Spleen (tissue), 11 donors: Measurements from ENCODE around the gene SLC22A15. TPM values are rescaled to one million over a fixed set of nuclear protein-coding genes. Genes with fewer than 3 reads are reported as not detected.

Experiments used
- DNase-seq: peaks from one replicate; pipeline ENCODE4 v3.0.0-alpha.2; 2020
- H3K27ac ChIP-seq, 8 donors: fragments of 200-600 bp; sonication (generic) in 7 of 8; 1 replicate in 4 of 8; 2 replicates in 4 of 8; pipeline versions ENCODE4 v1.5.0 to v1.8.0; 2016 to 2021; ENCODE audit warnings: inconsistent platforms in 4 of 8, mild to moderate bottlenecking in 4 of 8, moderate library complexity in 1 of 8
- H3K27me3 ChIP-seq, 7 donors: fragments of 200-600 bp; sonication (generic) in 6 of 7; replicated peaks in 1 of 7; 1 replicate in 4 of 7; 2 replicates in 3 of 7; pipeline versions ENCODE4 v1.5.0 to v1.8.0; 2016 to 2021; ENCODE audit warnings: inconsistent platforms in 3 of 7, mild to moderate bottlenecking in 1 of 7
- H3K36me3 ChIP-seq, 6 donors: fragments of 200-600 bp; sonication (generic) in 5 of 6; 1 replicate in 4 of 6; 2 replicates in 2 of 6; pipeline versions ENCODE4 v1.5.0 to v1.8.0; 2016 to 2021; ENCODE audit warnings: inconsistent platforms in 2 of 6
- H3K4me1 ChIP-seq, 6 donors: fragments of 200-600 bp; sonication (generic) in 5 of 6; 1 replicate in 3 of 6; 2 replicates in 3 of 6; pipeline versions ENCODE4 v1.5.0 to v1.8.0; 2016 to 2021; ENCODE audit warnings: inconsistent platforms in 3 of 6
- H3K4me3 ChIP-seq, 8 donors: fragments of 200-600 bp; sonication (generic) in 7 of 8; 1 replicate in 4 of 8; 2 replicates in 4 of 8; pipeline versions ENCODE4 v1.5.0 to v1.8.0; 2016 to 2021; ENCODE audit warnings: inconsistent platforms in 4 of 8, mild to moderate bottlenecking in 4 of 8, moderate library complexity in 2 of 8
- H3K9me3 ChIP-seq, 8 donors: fragments of 200-600 bp; sonication (generic) in 7 of 8; 1 replicate in 4 of 8; 2 replicates in 4 of 8; pipeline versions ENCODE4 v1.5.0 to v1.8.0; 2016 to 2021; ENCODE audit warnings: inconsistent platforms in 4 of 8
- POLR2A ChIP-seq, 3 donors: fragments of 450-650 bp; IDR thresholded peaks; one replicate each; pipeline ENCODE4 v1.5.1; 2017; ENCODE audit warnings: antibody characterized with exemption in 3 of 3, mild to moderate bottlenecking in 1 of 3
- POLR2AphosphoS5 ChIP-seq, 3 donors: sonication (generic); formaldehyde crosslinking; IDR thresholded peaks; one replicate each; pipeline ENCODE4 v1.5.1; 2017; ENCODE audit warnings: antibody characterized with exemption in 3 of 3
- WGBS, 5 donors: extraction: QIAGEN DNeasy Blood & Tissue Kit in 3 of 5; methylation state at CpG; one replicate each; pipeline versions ENCODE4 v1.1.5 to v1.1.7; 2013 to 2018; 5-methylcytosine and 5-hydroxymethylcytosine counted together
- intact Hi-C: fragments of 100-400 bp; cut with DNase I; formaldehyde crosslinking; loops from one replicate; pipeline ENCODE4 v1.15.0; 2023; ENCODE audit warnings: low total_unique reads
- polyA plus RNA-seq, 3 donors: library from polyadenylated mRNA; stranded (reverse); fragments of 200-250 nt; gene quantifications; one replicate each; pipeline ENCODE4 v1.2.1, GENCODE V29; 2013
- total RNA-seq, 7 donors: library from RNA; depleted of rRNA in 3 of 7; stranded (reverse); fragments of >200 nt in 3 of 7; fragmentation: NEBNext Ultra II Directional in 4 of 7; extraction: Animal tissue kit (Norgen Biotek cat#: 25700) in 4 of 7; gene quantifications; one replicate each; pipeline versions ENCODE4 v1.1.0 to v1.2.1, GENCODE V29; 2016 to 2021
- TF ChIP-seq, protein P1 (sequence below), 11 experiments: fragments of 200-600 bp in 7 of 11; fragments of 450-650 bp in 4 of 11; sonication (generic) in 4 of 11; IDR thresholded peaks in 8 of 11; conservative IDR thresholded peaks in 3 of 11; 1 replicate in 7 of 11; 2 replicates in 4 of 11; pipeline versions ENCODE4 v1.4.0 to v1.8.0; 2016 to 2021; ENCODE audit warnings: antibody characterized with exemption in 11 of 11, inconsistent platforms in 4 of 11, mild to moderate bottlenecking in 1 of 11
- donor health status: healthy with polysubstance abuse.
- donor health status: DM: no; HTN: no; CAD: no; lungs with moderate emphysema.
- donor health status: DM: no; HTN: no; CAD: no.
- donor health status: Bipolar disorder and iron deficiency.
- donor health status: healthy.
- donor health status: DM: no; HTN: no; CAD: no.
- donor health status: DM: yes; HTN: yes; CAD: no.

The SLC22A15 gene
- total and polyA plus RNA-seq, 10 donors, result 1.2 to 24.8 (median 11.2) TPM

DNA sequence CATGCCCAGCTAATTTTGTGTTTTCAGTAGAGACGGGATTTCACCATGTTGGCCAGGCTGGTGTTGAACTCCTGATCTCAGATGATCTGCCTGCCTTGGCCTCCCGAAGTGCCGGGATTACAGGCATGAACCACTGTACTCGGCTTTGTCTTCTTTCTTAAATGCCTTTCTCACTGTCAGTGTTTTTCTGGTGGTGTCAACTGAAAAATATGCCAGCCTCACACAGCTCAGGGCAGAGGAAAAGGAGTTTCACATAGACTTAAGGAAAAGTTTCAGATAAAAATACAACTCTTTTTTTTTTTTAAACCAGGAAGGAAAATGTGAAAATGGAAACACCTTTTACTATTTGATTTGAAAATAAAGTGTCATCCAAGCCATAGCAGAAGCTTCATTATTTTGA, 130.3 kb downstream of the SLC22A15 start:
- TF ChIP-seq POLR2AphosphoS5 (IDR thresholded peaks at IDR 0.05) (no peak), POLR2A (IDR thresholded peaks at IDR 0.05) (no peak)
- TF ChIP-seq, protein P1, sequence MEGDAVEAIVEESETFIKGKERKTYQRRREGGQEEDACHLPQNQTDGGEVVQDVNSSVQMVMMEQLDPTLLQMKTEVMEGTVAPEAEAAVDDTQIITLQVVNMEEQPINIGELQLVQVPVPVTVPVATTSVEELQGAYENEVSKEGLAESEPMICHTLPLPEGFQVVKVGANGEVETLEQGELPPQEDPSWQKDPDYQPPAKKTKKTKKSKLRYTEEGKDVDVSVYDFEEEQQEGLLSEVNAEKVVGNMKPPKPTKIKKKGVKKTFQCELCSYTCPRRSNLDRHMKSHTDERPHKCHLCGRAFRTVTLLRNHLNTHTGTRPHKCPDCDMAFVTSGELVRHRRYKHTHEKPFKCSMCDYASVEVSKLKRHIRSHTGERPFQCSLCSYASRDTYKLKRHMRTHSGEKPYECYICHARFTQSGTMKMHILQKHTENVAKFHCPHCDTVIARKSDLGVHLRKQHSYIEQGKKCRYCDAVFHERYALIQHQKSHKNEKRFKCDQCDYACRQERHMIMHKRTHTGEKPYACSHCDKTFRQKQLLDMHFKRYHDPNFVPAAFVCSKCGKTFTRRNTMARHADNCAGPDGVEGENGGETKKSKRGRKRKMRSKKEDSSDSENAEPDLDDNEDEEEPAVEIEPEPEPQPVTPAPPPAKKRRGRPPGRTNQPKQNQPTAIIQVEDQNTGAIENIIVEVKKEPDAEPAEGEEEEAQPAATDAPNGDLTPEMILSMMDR (IDR thresholded peaks at IDR 0.05 in 8 of 11, conservative IDR thresholded peaks at IDR 0.05 in 3 of 11), result no peak
- intact Hi-C loops, result no loop called here
- Histone ChIP-seq H3K27me3 (peaks cover 0 to 1% (median 0%) of the 10 kb centered on the region in 7 donors), H3K4me1 (no peaks in the 10 kb centered on the region), H3K27ac (no peak overlapping the region), H3K4me3 (no peak overlapping the region), H3K9me3 (no peaks in the 10 kb centered on the region), H3K36me3 (no peaks in the 10 kb centered on the region)
- WGBS, 5 donors, result 91 to 97% (median 95%) methylated on average over 4 of the region's 4 CpGs
- DNase-seq, result no peak

DNA sequence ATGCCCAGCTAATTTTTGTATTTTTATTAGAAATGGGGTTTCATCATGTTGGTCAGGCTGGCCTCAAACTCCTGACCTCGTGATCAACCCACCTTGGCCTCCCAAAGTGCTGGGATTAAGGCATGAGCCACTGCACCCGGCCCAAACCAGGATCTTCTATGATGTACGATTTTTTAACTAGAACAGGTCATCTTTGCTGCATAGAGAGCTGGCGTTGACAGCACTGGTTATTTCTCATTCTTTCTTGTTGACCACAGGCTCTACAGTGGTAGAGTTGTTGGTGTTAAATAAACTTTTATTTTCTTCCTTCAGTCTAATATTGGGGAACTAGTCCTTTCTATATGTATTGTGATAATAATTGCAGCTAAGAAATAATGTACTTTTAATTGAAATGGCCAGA, 131.1 kb downstream of the SLC22A15 start:
- intact Hi-C loops, result no loop called here
- DNase-seq, result no peak
- TF ChIP-seq POLR2AphosphoS5 (IDR thresholded peaks at IDR 0.05) (no peak), POLR2A (IDR thresholded peaks at IDR 0.05) (no peak)
- TF ChIP-seq, protein P1 (IDR thresholded peaks at IDR 0.05 in 8 of 11, conservative IDR thresholded peaks at IDR 0.05 in 3 of 11), result no peak
- H3K36me3 ChIP-seq, result no peaks in the 10 kb centered on the region
- peaks cover 0 to 6% (median 0%) of the 10 kb centered on the region in 7 donors for H3K27me3 ChIP-seq
- H3K4me1 ChIP-seq, result no peaks in the 10 kb centered on the region
- WGBS, 5 donors, result 84 to 92% (median 87%) methylated on average over 4 of the region's 4 CpGs
- H3K9me3 ChIP-seq, result no peaks in the 10 kb centered on the region
- H3K4me3 ChIP-seq, result no peak overlapping the region
- H3K27ac ChIP-seq, result no peak overlapping the region

DNA sequence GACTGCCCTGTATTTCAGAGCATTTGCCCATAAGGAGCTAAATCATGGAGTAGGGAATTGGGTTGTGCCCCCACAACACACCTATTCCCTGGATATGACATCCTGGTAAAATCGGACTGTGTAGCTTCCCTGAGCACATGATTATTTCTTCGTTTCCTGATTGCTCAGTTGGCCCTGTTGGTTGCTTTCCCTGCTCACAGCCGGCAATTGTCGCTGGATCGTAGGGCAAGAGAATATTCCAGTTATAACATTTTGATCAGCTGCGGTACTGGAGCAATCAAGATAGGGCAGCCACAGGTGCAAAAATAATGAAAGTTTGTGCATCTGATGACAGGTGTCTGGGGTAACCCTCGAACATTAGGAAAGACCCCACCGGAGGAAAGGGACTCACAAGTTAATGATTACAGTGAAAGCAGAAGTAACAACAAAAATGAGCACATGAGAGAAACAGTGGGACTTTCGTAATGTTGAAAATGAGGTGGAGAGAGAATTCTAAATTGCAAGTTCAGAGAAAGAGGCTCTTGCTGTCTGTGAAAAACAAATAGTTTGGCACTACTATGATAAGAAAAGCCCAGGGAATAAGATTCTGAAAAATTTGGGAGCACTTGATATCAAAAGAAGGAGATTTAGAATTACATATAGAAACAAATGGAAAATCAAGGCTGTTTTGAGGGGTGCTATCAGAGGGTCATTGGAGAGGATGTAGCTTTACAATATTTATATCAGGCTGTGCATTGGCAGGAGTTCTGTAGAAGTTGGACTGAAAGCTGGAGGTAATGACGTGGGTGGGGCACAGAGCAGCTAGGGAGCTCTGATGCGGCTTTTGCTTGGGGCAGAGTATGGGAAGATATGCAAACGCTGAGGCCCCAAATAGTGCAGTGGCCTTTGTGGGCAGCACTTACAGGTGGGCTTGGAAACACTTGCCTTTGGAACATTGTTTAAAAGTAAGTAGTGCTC, 134.5 kb downstream of the SLC22A15 start, which contains the start of gene MAB21L3:
Gene MAB21L3 (plus strand): TSS at position 833 of the 957 bp plus-strand sequence. CDS start 1,217 bp downstream, outside the sequence.
- Histone ChIP-seq H3K4me3 (no peak within 1 kb of the TSS), H3K27me3 (peaks cover 0 to 6% (median 0%) of the 10 kb centered on the region in 7 donors), H3K9me3 (no peaks in the 10 kb centered on the region), H3K36me3 (no peaks in the 10 kb centered on the region), H3K4me1 (no peaks in the 10 kb centered on the region), H3K27ac (no peak within 1 kb of the TSS)
- intact Hi-C loops, result no loop called here
- DNase-seq, result no peak
- TF ChIP-seq, protein P1 (IDR thresholded peaks at IDR 0.05 in 8 of 11, conservative IDR thresholded peaks at IDR 0.05 in 3 of 11), result no peak
- TF ChIP-seq POLR2AphosphoS5 (IDR thresholded peaks at IDR 0.05) (no peak), POLR2A (IDR thresholded peaks at IDR 0.05) (no peak)
- WGBS, 5 donors, result 61 to 76% (median 65%) methylated on average over 12 of the region's 12 CpGs

DNA sequence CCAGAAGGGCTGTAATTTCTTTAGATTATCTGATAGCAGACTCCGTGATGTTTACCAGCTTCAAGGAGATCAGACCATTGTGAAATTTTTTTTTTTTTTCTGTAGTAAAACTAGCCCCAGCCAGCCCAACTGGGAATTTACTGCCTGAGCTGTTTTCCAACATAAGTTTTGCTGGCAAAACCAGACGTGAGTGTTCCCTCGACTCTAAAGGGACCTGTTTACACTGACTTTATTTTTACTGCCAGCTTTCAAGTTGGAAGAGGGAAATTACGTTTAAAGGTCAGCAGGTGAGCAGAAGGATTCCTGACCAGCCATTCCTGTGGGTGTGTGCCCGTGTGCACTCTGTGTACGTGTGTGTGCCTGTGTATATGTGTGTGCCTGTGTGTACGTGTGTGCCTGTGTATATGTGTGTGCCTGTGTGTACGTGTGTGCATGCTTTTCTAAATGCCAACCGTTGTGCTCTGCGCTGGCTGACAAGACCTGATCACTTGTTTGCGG, 135.3 kb downstream of the SLC22A15 start:
- no peak for DNase-seq
- no peak overlapping the region for H3K27ac ChIP-seq

More for the DNA sequence above, 135.3 kb downstream of the SLC22A15 start:
- intact Hi-C loops, result no loop called here
- 76 to 80% (median 78%) methylated on average over 11 of the region's 11 CpGs for WGBS, 5 donors
- peaks cover 0 to 6% (median 0%) of the 10 kb centered on the region in 7 donors for H3K27me3 ChIP-seq
- H3K4me1 ChIP-seq, result no peaks in the 10 kb centered on the region
- H3K36me3 ChIP-seq, result no peaks in the 10 kb centered on the region
- H3K9me3 ChIP-seq, result no peaks in the 10 kb centered on the region
- no peak overlapping the region for H3K4me3 ChIP-seq
- TF ChIP-seq POLR2AphosphoS5 (IDR thresholded peaks at IDR 0.05), result no peak
- no peak for TF ChIP-seq POLR2A (IDR thresholded peaks at IDR 0.05)
- TF ChIP-seq, protein P1 (IDR thresholded peaks at IDR 0.05 in 8 of 11, conservative IDR thresholded peaks at IDR 0.05 in 3 of 11), result no peak
